HG03064 (cell line): ENCODE data around the gene ASPG.

Source experiments
- ATAC-seq: cut with Tn5 transposase; IDR thresholded peaks from one replicate; pipeline ENCODE4 v1.9.1; 2021; ENCODE audit warnings: low read depth; ENCODE audit not compliant: unreplicated experiment

ASPG gene

DNA sequence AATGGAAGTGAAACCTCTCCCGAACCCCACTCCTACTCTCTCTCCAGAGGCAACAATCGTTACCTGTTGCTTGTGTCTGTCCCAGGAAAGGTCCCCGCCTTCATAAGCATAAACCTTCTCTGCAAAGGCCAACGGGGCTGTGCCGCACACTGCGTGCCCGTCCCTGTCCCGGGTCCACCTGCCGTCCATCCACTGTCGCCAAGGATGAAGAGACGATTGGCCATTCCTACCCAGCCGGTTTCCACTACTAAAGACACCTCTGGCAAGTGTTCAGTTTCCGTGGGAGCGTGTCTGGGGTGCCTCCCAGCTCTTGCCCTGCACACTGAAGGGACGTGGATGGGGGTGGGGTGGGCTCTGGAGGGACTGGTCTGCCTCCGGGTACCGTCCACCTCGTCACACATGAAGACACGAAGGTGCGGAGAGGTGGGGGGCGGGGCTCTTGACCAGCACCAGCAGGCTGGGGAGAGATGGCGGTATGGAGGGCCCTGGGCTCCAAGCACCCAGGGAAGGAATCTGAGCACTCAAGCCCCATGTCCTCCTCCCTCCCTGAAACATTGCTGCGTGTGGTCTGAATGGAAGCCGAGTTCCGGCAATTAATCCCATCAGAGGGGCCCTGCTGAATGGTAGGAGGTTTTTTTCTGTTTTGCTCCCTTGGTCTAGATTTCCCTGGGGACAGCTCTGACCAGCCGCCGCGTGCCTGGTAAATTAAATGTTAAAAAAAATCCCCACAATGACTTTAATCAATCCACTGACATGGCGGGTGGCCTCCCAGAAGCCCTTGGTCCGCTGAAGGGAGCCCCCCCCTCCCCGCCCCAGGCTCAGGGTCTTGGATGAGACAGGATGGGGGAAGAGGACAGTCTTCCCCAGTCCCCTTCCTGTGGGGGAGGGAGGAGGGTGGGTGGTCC, 48.8 kb downstream of the ASPG start:
- no peak for ATAC-seq

- no peak for ATAC-seq
Observed at GRCh38 chr14:104135121-104135903, 49.8 kb downstream of the ASPG start.

GRCh38 chr14:104135904-104136471, 50.5 kb downstream of the ASPG start:
- ATAC-seq, result no peak

GRCh38 chr14:104136472-104137296, 51.2 kb downstream of the ASPG start:
- ATAC-seq, result no peak

DNA sequence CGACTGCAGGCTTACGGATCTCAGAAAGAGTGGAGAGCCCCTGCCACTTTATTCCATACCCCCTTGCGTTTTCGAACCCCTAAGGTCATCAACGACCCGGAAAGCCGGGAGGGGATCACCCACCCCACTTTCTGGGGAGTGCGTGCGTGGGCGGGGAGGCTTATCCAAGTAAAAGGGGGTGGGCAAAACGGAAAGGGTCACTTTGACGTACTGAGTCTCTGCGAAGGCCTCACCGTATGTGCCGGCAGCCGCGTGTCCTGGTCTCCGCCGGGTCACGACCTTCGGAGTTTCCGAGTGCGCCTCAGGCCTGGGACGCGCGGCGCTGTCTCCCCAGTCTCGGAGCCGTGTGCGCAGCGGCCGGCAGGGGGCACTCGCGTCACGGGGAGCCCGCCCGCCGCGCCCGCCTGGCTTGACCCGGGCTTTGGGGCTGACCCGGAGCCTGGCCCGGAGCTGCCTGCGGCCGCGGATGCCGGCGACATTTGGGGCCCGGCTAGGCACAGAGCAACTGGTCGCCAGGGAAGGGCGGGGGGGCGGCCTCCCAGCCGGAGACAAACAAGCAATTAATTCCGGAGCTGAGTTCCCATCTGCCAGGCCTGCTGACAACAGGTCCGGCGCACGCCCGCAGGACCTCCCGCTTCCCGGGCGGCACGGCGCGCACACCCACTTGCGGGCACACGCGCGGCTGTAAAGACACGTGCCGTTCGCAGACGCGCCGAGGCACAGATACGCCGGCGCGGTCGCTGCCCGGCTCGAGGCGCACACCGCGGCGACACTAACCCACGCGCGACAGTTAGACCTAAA, 52.0 kb downstream of the ASPG start:
- ATAC-seq, result no peak

- ATAC-seq, result no peak
Observed at GRCh38 chr14:104138098-104138717, 52.7 kb downstream of the ASPG start, which contains the start of gene KIF26A. TSS of gene KIF26A (plus strand) at chr14:104138587. CDS start at chr14:104138723, 136 bp downstream.

- ATAC-seq, result no peak
Observed at GRCh38 chr14:104138718-104139459, 53.4 kb downstream of the ASPG start.

DNA sequence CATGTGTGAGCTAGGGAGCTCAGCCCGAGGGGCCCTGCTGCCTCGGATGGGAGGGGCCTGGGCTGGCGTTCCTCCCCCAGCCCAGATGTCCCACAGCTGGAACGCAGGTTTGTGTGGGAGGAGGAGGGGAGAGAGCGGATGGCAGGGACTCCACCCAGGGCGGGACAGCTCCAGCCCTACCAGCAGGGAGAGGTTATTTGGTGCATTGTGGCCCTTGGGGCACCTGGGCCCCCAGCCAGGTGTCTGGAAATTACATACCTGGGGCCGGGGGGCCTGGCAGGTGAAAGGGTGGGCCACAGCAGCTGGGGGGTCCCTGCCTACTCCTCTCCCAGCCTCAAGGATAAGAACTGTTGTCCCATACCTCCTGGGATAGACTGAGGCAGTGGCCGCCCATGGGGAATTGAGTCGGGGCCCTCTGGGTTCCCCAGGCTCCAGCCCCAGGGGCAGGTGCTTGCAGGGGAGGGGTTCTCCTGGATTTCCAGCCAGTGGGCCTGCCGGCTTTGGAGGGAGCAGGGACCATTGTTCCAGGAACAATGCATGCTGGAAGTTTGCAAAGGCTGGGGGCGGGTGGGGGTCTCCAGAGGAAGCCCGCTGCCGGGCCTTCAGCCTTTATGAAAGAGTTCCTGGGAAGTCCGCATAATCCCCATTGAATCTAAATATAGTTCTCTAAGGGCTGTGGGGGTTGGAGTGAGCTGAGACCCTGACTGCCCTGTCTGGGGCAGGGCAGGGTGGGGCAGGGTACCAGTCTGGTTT, 54.1 kb downstream of the ASPG start:
- ATAC-seq, result no peak

- no peak for ATAC-seq
Observed at GRCh38 chr14:104140213-104140462, 54.6 kb downstream of the ASPG start.

DNA sequence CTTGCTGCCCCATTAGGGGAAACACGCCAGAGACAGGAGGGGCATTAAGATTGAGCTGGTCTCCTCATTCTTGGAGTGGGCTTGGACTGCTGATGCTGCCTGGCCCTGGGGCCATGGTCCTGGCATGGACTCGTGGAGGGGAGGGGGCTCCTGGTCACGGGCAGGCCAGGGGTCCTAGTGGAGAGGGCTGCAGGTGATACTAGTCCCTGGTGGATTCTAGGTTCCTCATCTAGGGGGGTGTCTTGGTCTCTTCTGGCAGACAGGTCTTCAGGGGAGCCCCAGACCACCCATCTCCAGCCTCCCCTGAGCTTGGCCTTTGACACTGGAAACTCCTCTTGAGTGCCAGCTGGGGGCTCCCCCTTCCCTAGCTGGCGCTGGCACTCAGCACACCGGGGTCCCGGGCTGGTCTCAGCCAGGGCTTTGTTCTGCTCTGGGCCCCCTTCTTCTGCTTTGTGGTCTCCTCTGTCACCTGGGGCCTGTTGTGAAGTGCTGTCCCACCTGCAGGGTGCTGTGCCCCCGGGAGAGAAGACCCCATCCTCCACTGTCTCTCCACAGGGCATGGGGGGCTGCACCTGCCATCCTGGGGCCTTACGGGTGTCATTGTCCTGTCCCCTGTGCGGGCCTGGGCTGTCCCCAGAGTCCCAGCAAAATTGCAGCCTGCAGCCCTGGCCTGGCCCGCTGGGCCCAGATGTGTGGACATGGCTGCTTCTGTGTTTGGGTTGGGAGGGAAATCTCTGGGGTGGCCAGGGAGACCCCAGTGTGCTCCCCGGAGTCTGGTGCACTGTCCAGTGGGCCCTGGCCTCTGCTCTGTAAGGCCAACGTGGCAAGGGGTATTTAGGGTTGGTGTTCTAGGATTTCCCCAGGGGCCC, 55.2 kb downstream of the ASPG start:
- no peak for ATAC-seq

- no peak for ATAC-seq
Observed at GRCh38 chr14:104141621-104142091, 56.2 kb downstream of the ASPG start.

DNA sequence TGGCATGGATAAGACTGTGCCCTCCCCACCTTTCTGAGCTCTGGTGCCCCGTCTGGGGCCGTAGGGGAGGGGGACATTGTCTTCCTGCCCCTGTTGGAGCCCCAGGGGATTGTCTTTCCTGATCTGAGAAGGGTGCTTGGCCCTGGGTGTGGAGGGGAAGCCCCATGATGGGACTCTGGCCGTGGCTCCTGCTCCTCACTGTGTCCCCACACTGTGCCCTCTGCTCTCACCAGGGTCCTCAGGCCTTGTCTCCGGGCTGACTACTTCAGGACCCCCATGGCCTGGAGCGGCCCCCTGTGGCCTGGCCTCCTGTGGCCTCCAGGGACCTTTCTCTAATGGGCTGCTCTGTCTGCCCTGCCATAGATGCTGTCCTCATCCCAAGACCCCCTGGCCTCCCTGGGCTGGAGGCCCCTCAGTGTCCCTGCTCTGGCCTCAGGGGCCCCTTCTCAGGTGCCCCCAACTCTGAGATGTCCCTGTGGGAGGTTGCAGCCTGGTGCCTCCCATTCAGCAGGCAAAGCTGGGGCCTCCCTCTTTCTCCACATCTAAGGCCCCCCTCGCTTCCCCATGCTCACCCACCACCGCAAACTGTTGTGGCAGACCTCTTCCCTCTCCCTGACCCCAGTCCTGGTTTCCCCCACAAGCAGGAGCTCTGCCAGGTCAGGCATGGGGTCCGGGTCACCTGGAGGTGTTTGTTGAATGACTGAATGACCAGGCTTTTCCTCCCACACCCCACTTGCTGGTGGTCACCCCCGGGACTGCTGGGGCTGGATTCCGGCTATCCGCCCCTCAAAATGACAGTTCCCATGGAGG, 56.8 kb downstream of the ASPG start:
- ATAC-seq, result no peak

DNA sequence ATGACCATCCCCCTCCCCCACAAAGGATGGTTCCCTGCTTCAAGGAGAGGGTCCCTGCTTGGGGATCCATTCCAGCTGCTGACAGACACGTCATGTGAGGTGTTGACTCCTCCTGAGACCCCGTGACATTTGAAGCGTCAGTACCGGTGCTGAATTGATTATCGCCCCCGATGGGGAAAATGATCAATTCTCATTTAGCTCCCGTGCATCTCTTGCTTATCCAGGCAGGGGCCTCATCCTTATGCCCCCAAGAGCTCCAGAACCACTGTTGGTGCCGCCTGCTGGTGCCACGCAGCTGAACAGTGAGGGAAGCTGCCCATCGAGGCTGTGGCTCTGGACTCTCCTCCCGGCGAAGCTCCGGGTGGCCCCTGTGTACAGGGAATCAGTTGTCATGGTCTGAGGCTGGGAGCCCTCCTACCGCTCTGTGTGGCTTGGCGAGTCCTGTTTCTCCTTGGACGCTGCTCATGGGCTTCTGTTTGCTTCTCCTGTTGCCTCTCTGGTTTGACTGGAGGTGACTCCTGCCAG, 57.5 kb downstream of the ASPG start:
- no peak for ATAC-seq

GRCh38 chr14:104143521-104144452, 58.3 kb downstream of the ASPG start:
- no peak for ATAC-seq

DNA sequence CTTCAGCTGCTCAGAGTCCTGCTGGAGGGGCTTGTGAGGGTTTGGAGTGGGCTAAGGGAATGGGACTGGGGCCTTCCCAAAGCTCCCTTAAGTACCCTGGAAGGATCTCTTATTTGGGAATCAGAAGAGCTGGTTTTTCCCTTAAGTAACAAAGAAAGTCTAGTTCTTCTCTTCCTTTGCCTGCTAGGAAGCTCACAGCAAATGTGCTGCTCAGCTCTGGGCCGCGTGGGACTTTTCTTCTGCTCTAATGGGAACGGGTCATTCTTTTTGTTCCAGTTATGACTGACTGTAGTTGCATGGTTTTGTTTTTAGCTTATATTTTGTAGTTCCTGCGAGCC, 58.9 kb downstream of the ASPG start:
- ATAC-seq, result no peak
